Osteoblast (primary cell): ENCODE results near the gene BMPR1B. TPM values are rescaled to one million over a fixed set of nuclear protein-coding genes. Genes with fewer than 3 reads are reported as not detected.

Source experiments
- DNase-seq: peaks from one replicate; pipeline ENCODE4 v3.0.0; 2011; ENCODE audit warnings: low spot score, mixed read lengths; ENCODE audit not compliant: insufficient read length; ENCODE audit errors: missing footprints
- H2AFZ ChIP-seq: 2 replicates; pipeline ENCODE4 v1.6.0; 2011; ENCODE audit warnings: mild to moderate bottlenecking, low read length
- H3K27ac ChIP-seq: 2 replicates; pipeline ENCODE4 v1.5.1; 2011; ENCODE audit warnings: mild to moderate bottlenecking, low read depth, low read length, moderate library complexity
- H3K27me3 ChIP-seq: 2 replicates; pipeline ENCODE4 v1.6.0; 2012; ENCODE audit warnings: mild to moderate bottlenecking, control low read depth, inconsistent platforms, low read length, moderate library complexity; ENCODE audit not compliant: insufficient read depth
- H3K36me3 ChIP-seq: 2 replicates; pipeline ENCODE4 v1.5.1; 2011; ENCODE audit warnings: mild to moderate bottlenecking, low read length, control low read depth, moderate library complexity; ENCODE audit not compliant: insufficient read depth
- H3K4me1 ChIP-seq: 2 replicates; pipeline ENCODE4 v1.5.1; 2011; ENCODE audit warnings: mild to moderate bottlenecking, low read length, control low read depth, moderate library complexity; ENCODE audit not compliant: insufficient read depth
- H3K4me2 ChIP-seq: 2 replicates; pipeline ENCODE4 v1.6.0; 2011; ENCODE audit warnings: mild to moderate bottlenecking, low read length; ENCODE audit not compliant: insufficient read depth
- H3K4me3 ChIP-seq: fragments of 200-600 bp; sonication (generic); 3 replicates; pipeline ENCODE4 v1.5.1; 2012; ENCODE audit warnings: mild to moderate bottlenecking, low read length, inconsistent platforms; ENCODE audit not compliant: insufficient read depth
- H3K79me2 ChIP-seq: 2 replicates; pipeline ENCODE4 v1.6.0; 2012; ENCODE audit warnings: mild to moderate bottlenecking, low read length, control low read depth, inconsistent platforms; ENCODE audit not compliant: insufficient read depth
- H3K9me3 ChIP-seq: 2 replicates; pipeline ENCODE4 v1.5.1; 2011; ENCODE audit warnings: low read depth, low read length, control low read depth
- H4K20me1 ChIP-seq: 2 replicates; pipeline ENCODE4 v1.6.0; 2012; ENCODE audit warnings: mild to moderate bottlenecking, low read length, control low read depth; ENCODE audit not compliant: insufficient read depth
- total RNA-seq: library from RNA; depleted of rRNA; stranded (reverse); fragments of >200 nt; gene quantifications from 2 replicates; pipeline ENCODE4 v1.2.3, GENCODE V29; 2012
- TF ChIP-seq, protein P1 (sequence below): IDR thresholded peaks from 2 replicates; pipeline ENCODE4 v1.5.1; 2011; ENCODE audit warnings: mild to moderate bottlenecking, low read depth, low read length, moderate library complexity; ENCODE audit errors: extremely low read depth

BMPR1B gene
- total RNA-seq, 1 donor = 2.5 TPM

DNA sequence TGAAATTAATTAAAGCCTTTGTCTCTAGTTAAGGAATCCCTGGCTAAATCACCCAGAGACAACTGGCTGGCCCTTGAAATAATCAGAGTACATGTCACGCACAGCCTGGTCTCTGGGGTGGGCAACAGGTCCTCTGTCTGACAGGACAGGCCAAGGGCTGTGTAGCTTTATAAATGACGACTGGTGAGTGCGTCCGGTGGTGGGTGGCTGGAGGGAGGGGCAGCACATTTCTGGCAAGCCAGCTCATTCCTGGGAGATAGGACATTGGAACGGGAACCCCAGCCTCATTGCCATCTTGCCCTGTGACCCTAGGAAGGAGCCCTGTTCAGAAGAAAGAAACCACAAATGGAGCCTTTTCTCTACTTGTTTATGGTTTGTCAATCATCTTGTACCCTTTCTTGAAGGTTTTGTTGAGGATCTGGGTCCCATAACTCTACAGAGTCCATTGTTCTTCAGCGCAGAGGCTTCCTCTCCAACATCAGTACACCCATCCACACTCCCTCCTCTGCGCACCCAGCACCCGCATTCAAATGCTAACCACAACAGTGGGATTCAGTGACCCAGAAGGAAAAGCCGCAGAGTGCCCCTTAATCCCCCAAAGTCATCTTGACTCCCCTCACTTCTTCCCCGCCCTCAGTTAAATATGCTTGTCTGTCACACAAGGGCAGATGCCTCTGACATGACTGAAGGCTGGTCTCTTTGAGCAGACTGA is 422.9 kb downstream of the BMPR1B start:
- H3K36me3 ChIP-seq = no peaks in the 10 kb centered on the region
- no peaks in the 10 kb centered on the region for H3K79me2 ChIP-seq
- no peaks in the 10 kb centered on the region for H3K4me1 ChIP-seq
- no peak overlapping the region for H3K4me3 ChIP-seq
- DNase-seq = no peak
- TF ChIP-seq, protein P1, sequence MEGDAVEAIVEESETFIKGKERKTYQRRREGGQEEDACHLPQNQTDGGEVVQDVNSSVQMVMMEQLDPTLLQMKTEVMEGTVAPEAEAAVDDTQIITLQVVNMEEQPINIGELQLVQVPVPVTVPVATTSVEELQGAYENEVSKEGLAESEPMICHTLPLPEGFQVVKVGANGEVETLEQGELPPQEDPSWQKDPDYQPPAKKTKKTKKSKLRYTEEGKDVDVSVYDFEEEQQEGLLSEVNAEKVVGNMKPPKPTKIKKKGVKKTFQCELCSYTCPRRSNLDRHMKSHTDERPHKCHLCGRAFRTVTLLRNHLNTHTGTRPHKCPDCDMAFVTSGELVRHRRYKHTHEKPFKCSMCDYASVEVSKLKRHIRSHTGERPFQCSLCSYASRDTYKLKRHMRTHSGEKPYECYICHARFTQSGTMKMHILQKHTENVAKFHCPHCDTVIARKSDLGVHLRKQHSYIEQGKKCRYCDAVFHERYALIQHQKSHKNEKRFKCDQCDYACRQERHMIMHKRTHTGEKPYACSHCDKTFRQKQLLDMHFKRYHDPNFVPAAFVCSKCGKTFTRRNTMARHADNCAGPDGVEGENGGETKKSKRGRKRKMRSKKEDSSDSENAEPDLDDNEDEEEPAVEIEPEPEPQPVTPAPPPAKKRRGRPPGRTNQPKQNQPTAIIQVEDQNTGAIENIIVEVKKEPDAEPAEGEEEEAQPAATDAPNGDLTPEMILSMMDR = no peak
- H3K4me2 ChIP-seq = no peak overlapping the region
- H2AFZ ChIP-seq = no peak overlapping the region
- no peak overlapping the region for H3K27ac ChIP-seq
- H4K20me1 ChIP-seq = no peaks in the 10 kb centered on the region
- no peaks in the 10 kb centered on the region for H3K9me3 ChIP-seq
- no peaks in the 10 kb centered on the region for H3K27me3 ChIP-seq

DNA sequence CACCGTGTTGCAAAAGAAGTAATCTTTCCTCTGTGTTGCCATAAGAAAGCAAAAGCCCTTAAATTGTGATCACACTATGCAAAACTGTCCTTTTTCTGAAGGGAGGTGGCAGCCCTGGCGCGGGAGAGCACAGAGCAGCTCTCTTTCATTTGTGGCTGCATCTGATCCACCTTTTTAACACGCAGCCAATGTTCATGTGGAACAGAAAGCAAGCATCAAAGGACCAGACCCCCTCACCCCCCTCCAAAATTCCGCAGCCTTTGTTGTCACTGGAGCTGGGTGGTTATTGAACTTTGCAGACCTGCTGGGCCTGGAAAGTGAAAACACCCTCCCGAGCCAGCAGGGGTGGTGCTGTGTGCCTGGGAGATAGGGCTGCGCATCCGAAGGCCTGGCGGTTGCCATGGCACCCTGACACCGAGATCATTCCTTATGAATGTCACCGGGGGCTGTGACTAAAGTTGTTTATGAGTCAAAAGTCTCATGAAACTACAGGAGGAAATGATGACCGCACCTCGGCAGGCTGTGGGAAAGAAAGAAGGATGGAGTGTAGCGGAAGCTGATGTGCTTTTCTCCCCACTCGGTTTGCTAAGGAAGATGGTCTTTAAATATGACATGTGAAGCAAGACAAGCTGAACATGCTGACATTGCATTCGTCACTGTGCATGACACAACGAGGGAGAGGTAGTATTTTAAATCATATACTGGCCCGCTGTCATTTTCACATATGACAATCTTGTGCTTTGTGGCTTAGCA is 423.7 kb downstream of the BMPR1B start:
- Histone ChIP-seq H3K27ac (no peak overlapping the region), H3K4me2 (no peak overlapping the region), H3K36me3 (no peaks in the 10 kb centered on the region), H3K27me3 (no peaks in the 10 kb centered on the region), H3K9me3 (no peaks in the 10 kb centered on the region), H4K20me1 (no peaks in the 10 kb centered on the region), H2AFZ (no peak overlapping the region), H3K79me2 (no peaks in the 10 kb centered on the region), H3K4me1 (no peaks in the 10 kb centered on the region), H3K4me3 (no peak overlapping the region)
- no peak for DNase-seq
- TF ChIP-seq, protein P1 = no peak

DNA sequence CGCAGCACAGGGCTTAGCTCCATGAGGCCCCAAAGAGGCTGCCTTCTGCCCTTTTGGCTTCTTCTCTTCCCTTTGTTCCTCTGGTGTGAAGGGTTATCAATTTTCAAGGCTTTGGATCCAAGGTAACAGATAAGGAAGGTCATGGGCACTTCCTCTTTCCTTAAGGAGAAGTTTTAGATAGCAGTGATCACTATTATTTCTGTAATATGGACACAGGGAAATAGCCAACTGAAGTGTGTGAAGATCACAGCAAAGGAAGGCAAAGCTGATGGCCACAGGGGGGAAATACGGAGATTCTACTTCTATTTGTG is 424.2 kb downstream of the BMPR1B start:
- H3K4me2 ChIP-seq = no peak overlapping the region
- no peaks in the 10 kb centered on the region for H3K4me1 ChIP-seq
- TF ChIP-seq, protein P1 = no peak
- DNase-seq = no peak
- no peaks in the 10 kb centered on the region for H3K27me3 ChIP-seq
- H3K9me3 ChIP-seq = no peaks in the 10 kb centered on the region
- no peaks in the 10 kb centered on the region for H3K36me3 ChIP-seq
- H3K27ac ChIP-seq = no peak overlapping the region
- no peaks in the 10 kb centered on the region for H3K79me2 ChIP-seq
- no peaks in the 10 kb centered on the region for H4K20me1 ChIP-seq
- no peak overlapping the region for H3K4me3 ChIP-seq
- no peak overlapping the region for H2AFZ ChIP-seq

DNA sequence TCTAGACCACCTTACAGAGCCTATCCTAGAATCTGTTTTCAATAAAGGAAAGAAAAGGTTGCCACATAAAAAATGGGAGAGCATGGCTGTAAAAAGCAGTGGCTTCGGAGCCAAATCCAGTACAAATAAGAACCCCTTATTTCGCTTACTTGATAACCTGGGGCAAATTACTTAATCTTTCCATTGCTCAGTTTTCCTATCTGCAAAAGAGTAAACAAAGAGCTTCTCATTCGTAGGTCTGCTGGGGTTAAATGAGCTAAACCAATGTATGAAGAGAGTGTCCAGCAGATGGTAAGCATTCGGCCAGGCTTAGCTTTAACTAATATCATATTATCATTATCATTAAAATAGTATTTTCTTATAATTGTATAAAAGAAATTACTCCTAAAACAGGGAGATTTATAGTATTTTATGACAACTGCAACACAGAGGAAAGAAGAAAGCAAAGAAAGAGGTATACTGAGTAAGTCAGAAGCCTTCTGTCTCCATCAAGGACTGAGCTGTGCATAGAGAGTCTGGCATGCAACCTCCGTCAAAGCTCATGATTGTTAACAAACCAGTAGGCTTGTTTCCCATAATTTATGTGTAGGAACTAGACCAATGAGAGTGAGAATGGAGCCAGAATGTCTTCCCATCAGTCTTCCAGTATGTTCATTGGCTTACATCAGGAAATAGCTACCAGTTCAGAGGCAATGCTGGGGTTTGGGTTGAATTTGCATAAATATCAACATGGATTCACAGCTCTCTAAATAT is 426.1 kb downstream of the BMPR1B start:
- no peak overlapping the region for H3K27ac ChIP-seq
- H3K4me2 ChIP-seq = no peak overlapping the region
- H2AFZ ChIP-seq = no peak overlapping the region
- no peak overlapping the region for H3K4me3 ChIP-seq
- H3K36me3 ChIP-seq = no peaks in the 10 kb centered on the region
- DNase-seq = no peak
- H3K4me1 ChIP-seq = no peaks in the 10 kb centered on the region
- no peaks in the 10 kb centered on the region for H3K79me2 ChIP-seq
- no peaks in the 10 kb centered on the region for H4K20me1 ChIP-seq
- no peaks in the 10 kb centered on the region for H3K9me3 ChIP-seq
- no peaks in the 10 kb centered on the region for H3K27me3 ChIP-seq
- TF ChIP-seq, protein P1 = no peak
